Measurements from ENCODE around the gene YBX2. TPM values are rescaled to one million over a fixed set of nuclear protein-coding genes. Genes with fewer than 3 reads are reported as not detected.

Gene YBX2
- total RNA-seq, 1 experiment from 2014 or later, result 24.0 TPM

DNA sequence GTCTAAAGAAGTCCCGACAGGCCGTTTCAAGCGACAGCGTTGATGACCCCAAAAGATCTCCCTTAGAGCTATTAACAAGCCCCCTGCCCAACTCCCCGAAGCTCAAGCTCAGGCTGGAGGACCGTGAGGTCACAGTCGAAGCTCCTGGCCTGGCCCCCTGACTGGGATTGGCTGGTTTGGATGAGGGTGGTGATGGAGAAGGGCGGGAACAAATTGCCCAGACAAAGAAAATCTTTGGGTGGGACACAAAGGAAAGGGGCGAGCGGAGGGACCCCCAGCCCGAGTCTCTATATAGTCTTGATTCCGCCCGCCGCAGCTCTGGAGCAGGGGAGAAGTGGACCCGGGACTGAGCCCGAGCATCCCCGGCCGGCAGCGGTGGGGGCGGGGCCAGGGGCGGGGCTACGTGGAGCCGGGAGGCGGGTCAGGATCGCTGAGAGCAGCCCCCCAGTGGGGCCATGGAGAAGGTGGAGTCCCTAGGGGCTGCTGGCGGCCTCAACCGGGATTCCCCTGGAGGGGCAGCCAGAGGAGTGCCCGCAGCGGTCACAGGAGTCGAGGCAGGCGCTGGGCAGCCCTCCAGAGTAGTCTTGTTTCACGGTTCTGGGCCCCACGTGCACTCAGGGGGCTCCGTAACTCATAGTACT is 35.7 kb upstream of the YBX2 start:
- Histone ChIP-seq H3K18ac (ENCODE audit: insufficient read length, low read depth, low read length) (peak overlapping the region; percentile 86), H3K56ac (ENCODE audit: insufficient read length, low read depth, low read length) (no peak overlapping the region), H3K4ac (ENCODE audit: low read depth, low read length) (no peak overlapping the region), H4K5ac (ENCODE audit: insufficient read length, low read depth, low read length) (no peak overlapping the region), H3K14ac (ENCODE audit: insufficient read depth, low read length) (peak overlapping the region; percentile 82), H3K4me1 (ENCODE audit: insufficient read depth, low read length) (no peaks in the 10 kb centered on the region), H2BK15ac (ENCODE audit: low read depth, low read length) (no peak overlapping the region), H3K79me1 (ENCODE audit: insufficient read depth, low read depth, low read length, poor library complexity, severe bottlenecking) (no peaks in the 10 kb centered on the region), H2AFZ (ENCODE audit: low read length) (no peak overlapping the region), H3K9ac (ENCODE audit: extremely low read depth, insufficient read length, low read length) (peak overlapping the region; percentile 33), H2BK20ac (ENCODE audit: low read depth, low read length, poor library complexity, severe bottlenecking) (no peak overlapping the region), H3K27ac (ENCODE audit: insufficient read length, low read depth, low read length) (no peak overlapping the region), H3T11ph (ENCODE audit: low read length) (no peak overlapping the region), H2BK12ac (ENCODE audit: insufficient read length, low read depth, low read length) (no peak overlapping the region), H4K91ac (ENCODE audit: insufficient read length, low read depth, low read length) (no peak overlapping the region), H3K79me2 (ENCODE audit: insufficient read depth, low read length) (peaks cover 2% of the 10 kb centered on the region; the same call in 1 of the 2 replicates), H4K20me1 (ENCODE audit: control insufficient read depth, insufficient read depth, insufficient read length) (no peaks in the 10 kb centered on the region), H2BK5ac (ENCODE audit: insufficient read length, low read length) (no peak overlapping the region), H3K23ac (ENCODE audit: insufficient read length, low read depth, low read length) (no peak overlapping the region), H3K4me2 (ENCODE audit: insufficient read depth, insufficient read length, low read length) (peak overlapping the region; percentile 54), H3K9me3 (ENCODE audit: control insufficient read depth, low read depth, low read length) (no peaks in the 10 kb centered on the region), H2BK120ac (ENCODE audit: low read depth, low read length, poor library complexity, severe bottlenecking) (no peak overlapping the region), H2AK5ac (ENCODE audit: insufficient read length, low read length) (no peak overlapping the region), H4K8ac (replicated peaks; ENCODE audit: insufficient read length, low read depth, low read length) (no peak overlapping the region), H3K23me2 (ENCODE audit: insufficient read length, low read depth, low read length, poor library complexity, severe bottlenecking) (peaks cover 14% of the 10 kb centered on the region), H3K27me3 (ENCODE audit: insufficient read depth, low read length) (no peaks in the 10 kb centered on the region)
- Mint-ChIP-seq H3K36me3 (ENCODE audit: insufficient read depth in 1 of 3, low read depth in 3 of 3) (peaks cover 1 to 18% (median 15%) of the 10 kb centered on the region in 3 experiments; a peak in 5 of 7 replicates), H3K27ac (peak overlapping the region; percentile 97 to 98 (median 97)), H3K27me3 (ENCODE audit: low read depth) (no peaks in the 10 kb centered on the region), H3K4me1 (peaks cover 22 to 23% of the 10 kb centered on the region in 2 experiments), H3K4me3 (peak overlapping the region; percentile 88 to 97), H3K9me3 (no peaks in the 10 kb centered on the region)
- TF ChIP-seq, protein P1, sequence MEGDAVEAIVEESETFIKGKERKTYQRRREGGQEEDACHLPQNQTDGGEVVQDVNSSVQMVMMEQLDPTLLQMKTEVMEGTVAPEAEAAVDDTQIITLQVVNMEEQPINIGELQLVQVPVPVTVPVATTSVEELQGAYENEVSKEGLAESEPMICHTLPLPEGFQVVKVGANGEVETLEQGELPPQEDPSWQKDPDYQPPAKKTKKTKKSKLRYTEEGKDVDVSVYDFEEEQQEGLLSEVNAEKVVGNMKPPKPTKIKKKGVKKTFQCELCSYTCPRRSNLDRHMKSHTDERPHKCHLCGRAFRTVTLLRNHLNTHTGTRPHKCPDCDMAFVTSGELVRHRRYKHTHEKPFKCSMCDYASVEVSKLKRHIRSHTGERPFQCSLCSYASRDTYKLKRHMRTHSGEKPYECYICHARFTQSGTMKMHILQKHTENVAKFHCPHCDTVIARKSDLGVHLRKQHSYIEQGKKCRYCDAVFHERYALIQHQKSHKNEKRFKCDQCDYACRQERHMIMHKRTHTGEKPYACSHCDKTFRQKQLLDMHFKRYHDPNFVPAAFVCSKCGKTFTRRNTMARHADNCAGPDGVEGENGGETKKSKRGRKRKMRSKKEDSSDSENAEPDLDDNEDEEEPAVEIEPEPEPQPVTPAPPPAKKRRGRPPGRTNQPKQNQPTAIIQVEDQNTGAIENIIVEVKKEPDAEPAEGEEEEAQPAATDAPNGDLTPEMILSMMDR (conservative IDR thresholded peaks at IDR 0.05), result no peak
- WGBS (ENCODE audit: extremely low coverage, insufficient read length, low lambda C conversion rate), result no CpG with 5 or more reads among the region's 34 CpGs
- DNase-seq, result peak; percentile 96

Measured in H9 (cell line).